SK-N-SH treated with all-trans-retinoic acid at 6 μM for 48 hours (cell line): ENCODE measurements around the gene SYNJ2.
A peak's percentile ranks its signal among the peaks of the same experiment; 100 is the strongest.

Experiments
- ATAC-seq: fragments of 200-7000 bp; cut with Tn5 transposase; 3 replicates; pipeline ENCODE4 v1.9.1; 2020; ENCODE audit warnings: mild to moderate bottlenecking, moderate library complexity
- ARNTL ChIP-seq: fragments of 450-650 bp; formaldehyde crosslinking; IDR thresholded peaks from 2 replicates; pipeline ENCODE4 v1.5.0; 2020; ENCODE audit warnings: low read depth, mild to moderate bottlenecking, moderate library complexity, borderline replicate concordance
- BACH2 ChIP-seq: fragments of 250-450 bp; sonication (Bioruptor Pico); IDR thresholded peaks from 2 replicates; pipeline ENCODE4 v1.9.0; 2021; ENCODE audit warnings: mild to moderate bottlenecking, borderline replicate concordance
- GLIS3 ChIP-seq: fragments of 250-450 bp; sonication (Bioruptor Pico); IDR thresholded peaks from 2 replicates; pipeline ENCODE4 v1.5.0; 2020; ENCODE audit warnings: mild to moderate bottlenecking, moderate library complexity
- ISL1 ChIP-seq: fragments of 250-450 bp; sonication (Bioruptor Pico); IDR thresholded peaks from 2 replicates; pipeline ENCODE4 v2.1.2; 2022; ENCODE audit warnings: mild to moderate bottlenecking, moderate library complexity
- PATZ1 ChIP-seq: fragments of 250-450 bp; sonication (Bioruptor Pico); IDR thresholded peaks from 2 replicates; pipeline ENCODE4 v1.8.0; 2020; ENCODE audit warnings: mild to moderate bottlenecking, moderate library complexity, borderline replicate concordance
- PPARA ChIP-seq: fragments of 250-450 bp; sonication (Bioruptor Pico); IDR thresholded peaks from 2 replicates; pipeline ENCODE4 v1.5.0; 2020; ENCODE audit warnings: mild to moderate bottlenecking, borderline replicate concordance
- RARB ChIP-seq: fragments of 250-450 bp; sonication (Bioruptor Pico); IDR thresholded peaks from 2 replicates; pipeline ENCODE4 v1.8.0; 2021; ENCODE audit warnings: mild to moderate bottlenecking, moderate library complexity
- TCF4 ChIP-seq: fragments of 250-450 bp; sonication (Bioruptor Pico); IDR thresholded peaks from 2 replicates; pipeline ENCODE4 v1.8.0; 2021; ENCODE audit warnings: mild to moderate bottlenecking, moderate library complexity, borderline replicate concordance
- ZC3H10 ChIP-seq: fragments of 250-450 bp; sonication (Bioruptor Pico); IDR thresholded peaks from 2 replicates; pipeline ENCODE4 v1.5.1; 2021; ENCODE audit warnings: mild to moderate bottlenecking, moderate library complexity
- ZFP3 ChIP-seq: fragments of 250-450 bp; sonication (Bioruptor Pico); IDR thresholded peaks from 2 replicates; pipeline ENCODE4 v1.5.0; 2020; ENCODE audit warnings: mild to moderate bottlenecking, moderate library complexity
- ZFP30 ChIP-seq: fragments of 450-650 bp; formaldehyde crosslinking; IDR thresholded peaks from 2 replicates; pipeline ENCODE4 v1.5.0; 2022; ENCODE audit warnings: mild to moderate bottlenecking, moderate library complexity
- ZNF565 ChIP-seq: fragments of 450-650 bp; formaldehyde crosslinking; conservative IDR thresholded peaks from 2 replicates; pipeline ENCODE4 v1.5.0; 2020; ENCODE audit warnings: low read depth, mild to moderate bottlenecking, moderate library complexity
- ZNF70 ChIP-seq: fragments of 450-650 bp; formaldehyde crosslinking; IDR thresholded peaks from 2 replicates; pipeline ENCODE4 v1.5.0; 2020; ENCODE audit warnings: mild to moderate bottlenecking, moderate library complexity
- ZNF8 ChIP-seq: fragments of 450-650 bp; formaldehyde crosslinking; IDR thresholded peaks from 2 replicates; pipeline ENCODE4 v1.5.0; 2020; ENCODE audit warnings: mild to moderate bottlenecking, moderate library complexity
- TF ChIP-seq, protein P1 (sequence below): fragments of 250-450 bp; sonication (Bioruptor Pico); IDR thresholded peaks from 2 replicates; pipeline ENCODE4 v1.5.1; 2021; ENCODE audit warnings: mild to moderate bottlenecking, moderate library complexity
- TF ChIP-seq, protein P2 (sequence below): fragments of 250-450 bp; sonication (Bioruptor Pico); IDR thresholded peaks from 2 replicates; pipeline ENCODE4 v1.5.1; 2020; ENCODE audit warnings: low read depth, mild to moderate bottlenecking, moderate library complexity

The SYNJ2 gene

DNA sequence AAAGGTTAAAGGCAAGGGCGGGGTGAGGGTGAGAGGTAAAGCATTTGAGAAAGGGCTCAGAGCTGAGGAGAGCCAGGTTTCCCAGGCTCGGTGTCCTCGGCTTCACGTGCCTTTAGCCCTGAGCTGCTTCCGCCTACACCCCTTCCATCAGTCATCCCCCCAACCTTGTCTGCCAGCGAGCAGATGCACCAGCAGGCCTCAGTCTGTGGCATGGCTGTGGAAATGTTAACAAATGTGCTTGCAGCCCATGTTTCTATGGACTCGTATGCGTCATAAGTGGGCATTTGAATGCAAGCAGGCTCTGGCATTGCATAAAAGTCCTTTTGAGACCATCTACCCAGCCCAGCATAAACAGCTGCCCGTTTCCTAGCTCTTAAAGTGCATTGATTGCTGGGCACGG lies 88.8 kb downstream of the SYNJ2 start (continued):
- TF ChIP-seq, protein P1, sequence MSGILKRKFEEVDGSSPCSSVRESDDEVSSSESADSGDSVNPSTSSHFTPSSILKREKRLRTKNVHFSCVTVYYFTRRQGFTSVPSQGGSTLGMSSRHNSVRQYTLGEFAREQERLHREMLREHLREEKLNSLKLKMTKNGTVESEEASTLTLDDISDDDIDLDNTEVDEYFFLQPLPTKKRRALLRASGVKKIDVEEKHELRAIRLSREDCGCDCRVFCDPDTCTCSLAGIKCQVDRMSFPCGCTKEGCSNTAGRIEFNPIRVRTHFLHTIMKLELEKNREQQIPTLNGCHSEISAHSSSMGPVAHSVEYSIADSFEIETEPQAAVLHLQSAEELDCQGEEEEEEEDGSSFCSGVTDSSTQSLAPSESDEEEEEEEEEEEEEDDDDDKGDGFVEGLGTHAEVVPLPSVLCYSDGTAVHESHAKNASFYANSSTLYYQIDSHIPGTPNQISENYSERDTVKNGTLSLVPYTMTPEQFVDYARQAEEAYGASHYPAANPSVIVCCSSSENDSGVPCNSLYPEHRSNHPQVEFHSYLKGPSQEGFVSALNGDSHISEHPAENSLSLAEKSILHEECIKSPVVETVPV (CRISPR knock-in tag), result no peak
- no peak for TF ChIP-seq ZC3H10 (CRISPR knock-in tag)
- TF ChIP-seq GLIS3, result no peak
- TF ChIP-seq PATZ1 (CRISPR knock-in tag), result no peak

GRCh38 chr6:158071121-158072082 lies 89.7 kb downstream of the SYNJ2 start:
- TF ChIP-seq ISL1 (CRISPR knock-in tag) (no peak), PPARA (CRISPR knock-in tag) (no peak), TCF4 (CRISPR knock-in tag) (no peak), ZC3H10 (CRISPR knock-in tag) (no peak), ZNF70 (CRISPR knock-in tag) (no peak), ZNF8 (CRISPR knock-in tag) (no peak), BACH2 (CRISPR knock-in tag) (no peak), GLIS3 (no peak), ZFP3 (CRISPR knock-in tag) (no peak), ZNF565 (CRISPR knock-in tag) (no peak), ARNTL (CRISPR knock-in tag) (no peak), ZFP30 (CRISPR knock-in tag) (no peak)
- TF ChIP-seq, protein P2, sequence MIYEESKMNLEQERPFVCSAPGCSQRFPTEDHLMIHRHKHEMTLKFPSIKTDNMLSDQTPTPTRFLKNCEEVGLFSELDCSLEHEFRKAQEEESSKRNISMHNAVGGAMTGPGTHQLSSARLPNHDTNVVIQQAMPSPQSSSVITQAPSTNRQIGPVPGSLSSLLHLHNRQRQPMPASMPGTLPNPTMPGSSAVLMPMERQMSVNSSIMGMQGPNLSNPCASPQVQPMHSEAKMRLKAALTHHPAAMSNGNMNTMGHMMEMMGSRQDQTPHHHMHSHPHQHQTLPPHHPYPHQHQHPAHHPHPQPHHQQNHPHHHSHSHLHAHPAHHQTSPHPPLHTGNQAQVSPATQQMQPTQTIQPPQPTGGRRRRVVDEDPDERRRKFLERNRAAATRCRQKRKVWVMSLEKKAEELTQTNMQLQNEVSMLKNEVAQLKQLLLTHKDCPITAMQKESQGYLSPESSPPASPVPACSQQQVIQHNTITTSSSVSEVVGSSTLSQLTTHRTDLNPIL (CRISPR knock-in tag), result no peak
- ATAC-seq, result peak; percentile 5; the same call in 1 of the 3 replicates

- ATAC-seq, result peak; percentile 75
- TF ChIP-seq, protein P2 (CRISPR knock-in tag), result no peak
- TF ChIP-seq ARNTL (CRISPR knock-in tag), result no peak
Observed at GRCh38 chr6:158072083-158072721, 90.5 kb downstream of the SYNJ2 start.

GRCh38 chr6:158073776-158074175 lies 92.1 kb downstream of the SYNJ2 start:
- TF ChIP-seq TCF4 (CRISPR knock-in tag) (no peak), PATZ1 (CRISPR knock-in tag) (no peak), GLIS3 (no peak), ZNF8 (CRISPR knock-in tag) (no peak), RARB (CRISPR knock-in tag) (no peak), BACH2 (CRISPR knock-in tag) (no peak), ISL1 (CRISPR knock-in tag) (no peak)
- ATAC-seq, result no peak
